Epithelial cell of esophagus (primary cell): Measurements from ENCODE around the gene SPAG4.
A peak's percentile ranks its signal among the peaks of the same experiment; 100 is the strongest.

Experiments used
- DNase-seq: peaks from one replicate; pipeline ENCODE4 v3.0.0; 2010; ENCODE audit warnings: low read depth
- H3K4me3 ChIP-seq: 2 replicates; pipeline ENCODE4 v1.5.1; 2011; ENCODE audit warnings: mild to moderate bottlenecking, low read length, control low read depth
- CTCF ChIP-seq: IDR thresholded peaks from 2 replicates; pipeline ENCODE4 v1.5.1; 2011; ENCODE audit warnings: low read depth, mild to moderate bottlenecking, low read length, control low read depth, inconsistent platforms; ENCODE audit not compliant: insufficient read depth; ENCODE audit errors: missing control alignments

SPAG4 gene

GRCh38 chr20:35598899-35599775 lies 16.5 kb upstream of the SPAG4 start:
- no peak for TF ChIP-seq CTCF
- DNase-seq = no peak
- no peak overlapping the region for H3K4me3 ChIP-seq

- no peak for TF ChIP-seq CTCF
- no peak for DNase-seq
- no peak overlapping the region for H3K4me3 ChIP-seq
These were observed 15.9 kb upstream of the SPAG4 start for GRCh38 chr20:35599776-35600120.

- no peak for DNase-seq
- H3K4me3 ChIP-seq = peak overlapping the region; percentile 36
- TF ChIP-seq CTCF = no peak
These were observed 15.2 kb upstream of the SPAG4 start for GRCh38 chr20:35600176-35600992.

- DNase-seq = peak; percentile 83
- peak overlapping the region; percentile 36 for H3K4me3 ChIP-seq
- peak; percentile 44 for TF ChIP-seq CTCF
These were observed 14.3 kb upstream of the SPAG4 start for GRCh38 chr20:35600993-35601973.

- no peak for TF ChIP-seq CTCF
- peak overlapping the region; percentile 36 for H3K4me3 ChIP-seq
- DNase-seq = no peak
These were observed 13.6 kb upstream of the SPAG4 start for GRCh38 chr20:35601990-35602389.

- no peak overlapping the region for H3K4me3 ChIP-seq
- TF ChIP-seq CTCF = no peak
- DNase-seq = no peak
These were observed 12.7 kb upstream of the SPAG4 start for GRCh38 chr20:35602851-35603495.
